GM10266 (cell line): ENCODE data around the gene FUT4.

ENCODE experiments used
- DNase-seq: peaks from one replicate; pipeline ENCODE4 v3.0.0; 2012; ENCODE audit errors: extremely low spot score
- TF ChIP-seq, protein P1 (sequence below): IDR thresholded peaks from 2 replicates; pipeline ENCODE4 v1.5.1; 2012; ENCODE audit warnings: mild to moderate bottlenecking, low read depth; ENCODE audit not compliant: control insufficient read depth, insufficient read depth; ENCODE audit errors: missing control alignments

The FUT4 gene

DNA sequence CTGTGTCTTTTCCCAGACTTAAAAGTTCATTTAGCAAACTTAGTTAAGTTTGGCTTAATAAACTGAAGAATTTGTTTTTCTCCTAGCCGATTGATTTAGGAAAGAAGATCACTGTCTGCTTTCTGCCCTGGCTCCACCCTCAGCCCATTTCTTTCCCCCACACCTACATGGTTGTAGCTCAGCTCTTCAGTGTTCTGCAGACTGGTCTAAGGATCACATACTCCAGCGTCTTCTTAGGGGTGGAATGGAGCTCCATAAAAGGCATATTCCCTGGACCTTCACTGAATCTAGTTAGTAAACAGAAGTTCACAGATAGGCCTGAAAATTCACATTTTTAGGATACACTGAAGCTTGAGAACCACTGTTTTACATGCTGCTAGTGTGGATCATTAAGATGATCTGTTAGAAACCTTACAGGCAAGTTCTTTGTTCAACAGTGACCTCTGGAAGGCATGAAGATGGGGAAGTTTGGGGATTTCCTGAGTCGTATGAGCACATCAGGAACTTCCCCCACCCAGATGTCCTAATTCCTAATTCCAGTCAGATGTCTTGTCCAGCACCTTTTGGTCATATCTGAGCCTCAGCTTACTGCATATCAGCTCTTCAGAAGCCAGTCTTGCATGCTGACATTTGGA lies 40.3 kb downstream of the FUT4 start:
- TF ChIP-seq, protein P1, sequence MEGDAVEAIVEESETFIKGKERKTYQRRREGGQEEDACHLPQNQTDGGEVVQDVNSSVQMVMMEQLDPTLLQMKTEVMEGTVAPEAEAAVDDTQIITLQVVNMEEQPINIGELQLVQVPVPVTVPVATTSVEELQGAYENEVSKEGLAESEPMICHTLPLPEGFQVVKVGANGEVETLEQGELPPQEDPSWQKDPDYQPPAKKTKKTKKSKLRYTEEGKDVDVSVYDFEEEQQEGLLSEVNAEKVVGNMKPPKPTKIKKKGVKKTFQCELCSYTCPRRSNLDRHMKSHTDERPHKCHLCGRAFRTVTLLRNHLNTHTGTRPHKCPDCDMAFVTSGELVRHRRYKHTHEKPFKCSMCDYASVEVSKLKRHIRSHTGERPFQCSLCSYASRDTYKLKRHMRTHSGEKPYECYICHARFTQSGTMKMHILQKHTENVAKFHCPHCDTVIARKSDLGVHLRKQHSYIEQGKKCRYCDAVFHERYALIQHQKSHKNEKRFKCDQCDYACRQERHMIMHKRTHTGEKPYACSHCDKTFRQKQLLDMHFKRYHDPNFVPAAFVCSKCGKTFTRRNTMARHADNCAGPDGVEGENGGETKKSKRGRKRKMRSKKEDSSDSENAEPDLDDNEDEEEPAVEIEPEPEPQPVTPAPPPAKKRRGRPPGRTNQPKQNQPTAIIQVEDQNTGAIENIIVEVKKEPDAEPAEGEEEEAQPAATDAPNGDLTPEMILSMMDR = no peak

DNA sequence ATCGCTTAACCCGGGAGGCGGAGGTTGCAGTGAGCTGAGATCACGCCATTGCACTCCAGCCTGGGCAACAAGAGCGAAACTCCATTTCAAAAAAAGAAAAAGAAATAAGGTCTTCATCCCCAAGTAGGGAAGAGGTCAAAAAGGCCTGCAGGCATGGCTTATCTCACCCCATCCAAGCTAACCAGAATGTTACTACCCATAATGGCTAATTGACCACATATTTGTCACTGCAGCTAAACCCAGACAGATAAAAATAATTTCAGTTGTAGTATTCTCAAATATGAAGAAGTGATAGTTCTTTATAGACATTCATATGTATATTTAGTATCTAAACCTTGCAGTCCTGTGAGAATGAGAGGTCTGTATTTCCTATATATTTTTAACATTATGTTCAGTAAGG lies 41.3 kb downstream of the FUT4 start:
- no peak for DNase-seq
- TF ChIP-seq, protein P1 = no peak

More for the DNA sequence above, 40.3 kb downstream of the FUT4 start:
- peak; percentile 30 for DNase-seq

DNA sequence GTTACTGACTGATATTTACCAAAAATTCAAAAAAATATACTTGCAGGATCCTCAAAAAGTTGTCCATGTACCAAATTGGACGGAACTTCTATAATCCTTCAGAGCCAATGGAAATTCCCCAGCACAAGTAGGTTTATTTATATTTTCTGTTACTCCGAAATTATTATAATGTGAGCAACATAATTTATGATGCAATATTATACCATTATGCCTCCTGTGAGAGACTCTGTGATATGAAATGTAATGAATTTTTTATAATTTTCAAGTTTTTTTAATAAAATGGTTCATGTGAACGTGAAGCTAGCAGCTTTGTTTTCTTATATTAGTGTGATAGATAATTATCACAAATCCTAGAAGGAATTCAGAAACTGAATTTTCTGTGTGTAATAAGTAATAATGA lies 41.7 kb downstream of the FUT4 start:
- DNase-seq = no peak
- TF ChIP-seq, protein P1 = no peak

DNA sequence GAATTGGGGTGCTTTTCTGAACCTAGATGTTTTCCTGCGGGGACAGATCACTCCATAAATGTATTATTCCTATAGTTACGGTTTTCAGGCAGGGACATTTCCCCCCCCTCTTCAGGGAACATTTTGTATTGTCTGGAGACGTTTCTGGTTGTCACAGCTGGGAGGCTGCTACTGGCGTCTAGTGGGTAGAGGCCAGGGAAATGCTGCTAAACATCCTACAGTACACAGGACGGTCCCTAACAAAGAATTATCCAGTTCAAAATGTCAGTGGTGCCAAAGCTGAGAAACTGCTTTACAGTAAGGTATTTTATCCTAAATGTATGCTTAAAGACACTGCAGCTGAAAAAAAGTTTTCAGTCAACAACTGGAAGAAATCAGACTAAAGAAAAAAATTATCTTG lies 42.8 kb downstream of the FUT4 start:
- TF ChIP-seq, protein P1 = no peak

DNA sequence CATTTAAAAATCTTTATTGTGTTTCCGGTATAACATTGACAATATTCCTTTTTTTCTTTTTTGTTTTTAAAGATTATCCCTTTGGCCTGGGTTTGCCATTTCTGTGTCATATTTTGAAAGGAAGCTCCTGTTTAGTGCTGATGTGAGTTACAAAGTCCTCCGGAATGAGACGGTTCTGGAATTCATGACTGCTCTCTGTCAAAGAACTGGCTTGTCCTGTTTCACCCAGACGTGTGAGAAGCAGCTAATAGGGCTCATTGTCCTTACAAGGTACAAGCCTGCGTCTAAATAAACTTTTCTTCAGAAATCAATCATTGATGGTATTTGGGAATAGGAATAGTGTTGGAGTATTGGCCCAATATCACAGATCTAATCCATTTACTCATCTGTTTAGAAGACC lies 43.3 kb downstream of the FUT4 start:
- DNase-seq = no peak
- TF ChIP-seq, protein P1 = no peak

More for the DNA sequence above, 42.8 kb downstream of the FUT4 start:
- DNase-seq = no peak

DNA sequence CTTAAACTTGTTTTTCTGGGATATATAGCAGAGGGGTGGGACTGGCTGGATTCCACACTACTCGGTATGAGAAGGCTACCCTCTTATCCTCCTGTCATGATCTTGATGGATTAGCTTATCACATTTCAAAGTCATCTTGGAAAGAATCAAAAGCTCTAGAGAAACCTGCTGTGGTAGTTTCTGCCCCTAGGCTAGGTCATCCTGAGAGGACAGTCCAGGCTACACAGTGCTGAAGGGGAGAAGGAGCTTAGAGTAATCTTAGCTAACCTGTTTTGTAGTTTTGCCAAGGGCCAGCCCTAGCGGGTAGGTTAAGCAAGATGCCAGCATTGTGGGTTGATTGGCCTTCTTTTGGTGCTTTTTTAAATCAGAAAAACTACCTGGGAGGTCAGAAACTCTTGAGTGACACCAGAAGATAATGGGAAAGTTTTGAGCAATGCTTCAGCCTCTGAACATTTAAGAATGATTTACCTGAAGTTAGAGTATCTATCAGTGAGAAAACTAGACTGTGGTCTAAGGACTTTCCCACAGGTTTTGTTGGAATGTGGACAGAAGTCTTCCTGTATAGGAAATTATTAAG lies 44.7 kb downstream of the FUT4 start:
- TF ChIP-seq, protein P1 = no peak

DNA sequence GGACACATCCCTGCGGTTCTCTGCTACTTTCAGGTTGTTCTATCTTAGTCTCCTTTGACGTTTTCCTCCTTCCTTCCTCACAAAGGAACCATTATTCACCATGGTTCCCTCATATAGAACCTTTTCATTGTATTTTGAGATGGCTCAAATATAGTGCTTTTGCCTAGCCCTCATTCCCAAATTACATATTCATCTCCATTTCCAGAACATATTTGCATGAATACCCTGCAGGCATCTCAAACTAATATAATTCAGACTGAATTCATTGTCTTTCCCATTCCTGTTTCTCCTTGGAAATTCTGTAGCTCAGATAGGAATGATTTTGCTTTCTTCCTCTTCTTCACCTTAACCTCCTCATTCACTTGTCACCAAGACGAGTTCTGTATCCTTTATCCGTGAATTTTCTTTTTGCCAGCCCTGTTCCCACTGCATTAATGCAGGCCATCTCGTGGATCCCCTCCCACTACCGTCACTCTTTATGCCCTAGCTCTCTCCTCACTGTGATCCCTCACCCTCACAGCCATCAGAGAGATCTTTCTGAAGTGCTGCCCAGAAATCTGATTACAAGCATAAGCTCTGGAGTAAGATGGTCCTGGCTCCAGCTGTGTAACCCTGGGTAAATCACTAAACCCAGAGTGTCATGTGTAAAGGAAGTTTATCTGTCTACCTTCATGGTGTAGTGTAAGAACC lies 46.8 kb downstream of the FUT4 start:
- TF ChIP-seq, protein P1 = no peak
- no peak for DNase-seq

More for the DNA sequence above, 44.7 kb downstream of the FUT4 start:
- DNase-seq = no peak
